HG03064 (cell line): Measurements from ENCODE around the gene PCDHA1.

Experiments used
- ATAC-seq: cut with Tn5 transposase; IDR thresholded peaks from one replicate; pipeline ENCODE4 v1.9.1; 2021; ENCODE audit warnings: low read depth; ENCODE audit not compliant: unreplicated experiment

Gene PCDHA1

GRCh38 chr5:140883373-140883772, 97.4 kb downstream of the PCDHA1 start:
- no peak for ATAC-seq

- ATAC-seq: no peak
Observed at GRCh38 chr5:140883927-140884697, 98.2 kb downstream of the PCDHA1 start.

- no peak for ATAC-seq
Observed at GRCh38 chr5:140916325-140916724, 130.4 kb downstream of the PCDHA1 start.

GRCh38 chr5:140923601-140924000, 137.7 kb downstream of the PCDHA1 start:
- ATAC-seq: no peak

- ATAC-seq: no peak
Observed at GRCh38 chr5:140925806-140926442, 140.0 kb downstream of the PCDHA1 start, which contains the start of gene PCDHAC1. PCDHAC1 (plus strand) TSS chr5:140926299; CDS start chr5:140926893, 594 bp downstream.

- no peak for ATAC-seq
Observed at GRCh38 chr5:140926443-140927227, 140.7 kb downstream of the PCDHA1 start.

GRCh38 chr5:140927228-140927573, 141.3 kb downstream of the PCDHA1 start:
- ATAC-seq: no peak

- ATAC-seq: no peak
Observed at GRCh38 chr5:140934964-140935606, 149.1 kb downstream of the PCDHA1 start.

- no peak for ATAC-seq
Observed at GRCh38 chr5:140946578-140946977, 160.6 kb downstream of the PCDHA1 start.

GRCh38 chr5:140951636-140952035, 165.7 kb downstream of the PCDHA1 start:
- no peak for ATAC-seq

GRCh38 chr5:140953234-140953633, 167.3 kb downstream of the PCDHA1 start:
- ATAC-seq: no peak

GRCh38 chr5:140962190-140962589, 176.2 kb downstream of the PCDHA1 start:
- no peak for ATAC-seq

- ATAC-seq: no peak
Observed at GRCh38 chr5:140964356-140964755, 178.4 kb downstream of the PCDHA1 start.

GRCh38 chr5:140965905-140966292, 180.0 kb downstream of the PCDHA1 start:
- ATAC-seq: no peak

- ATAC-seq: no peak
Observed at GRCh38 chr5:140966293-140967225, 180.6 kb downstream of the PCDHA1 start, which contains the start of gene PCDHAC2. PCDHAC2 (plus strand) TSS chr5:140966476; CDS start chr5:140966767, 291 bp downstream.

GRCh38 chr5:140967226-140967893, 181.4 kb downstream of the PCDHA1 start:
- no peak for ATAC-seq

- no peak for ATAC-seq
Observed at GRCh38 chr5:140969880-140970279, 183.9 kb downstream of the PCDHA1 start.

- no peak for ATAC-seq
Observed at GRCh38 chr5:140973550-140973949, 187.6 kb downstream of the PCDHA1 start.

GRCh38 chr5:140977003-140977402, 191.1 kb downstream of the PCDHA1 start:
- no peak for ATAC-seq
